Transverse colon (tissue), 4 donors: Measurements from ENCODE around the gene RGS7. TPM values are rescaled to one million over a fixed set of nuclear protein-coding genes. Genes with fewer than 3 reads are reported as not detected.
"Not testable (repeated sequence)": the region's sequence is repeated elsewhere in the genome, so short reads cannot be mapped to it uniquely, and the experiment has no call there.

Source experiments
- DNase-seq: peaks from one replicate; pipeline ENCODE4 v3.0.0-alpha.2; 2019
- H3K27ac ChIP-seq, 4 donors: fragments of 200-600 bp; sonication (generic); 2 replicates each; pipeline ENCODE4 v1.5.1; 2016 to 2018; ENCODE audit warnings: inconsistent platforms in 4 of 4
- H3K27me3 ChIP-seq: fragments of 200-600 bp; sonication (generic); 2 replicates; pipeline ENCODE4 v1.5.1; 2017; ENCODE audit warnings: inconsistent platforms
- H3K36me3 ChIP-seq, 4 donors: fragments of 200-600 bp; sonication (generic); 2 replicates each; pipeline ENCODE4 v1.5.1; 2017 to 2019; ENCODE audit warnings: inconsistent platforms in 4 of 4
- H3K4me1 ChIP-seq, 4 donors: fragments of 200-600 bp; sonication (generic); 2 replicates each; pipeline ENCODE4 v1.5.1; 2017 to 2020; ENCODE audit warnings: inconsistent platforms in 4 of 4
- H3K4me3 ChIP-seq, 4 donors: fragments of 200-600 bp; sonication (generic); 1 replicate in 1 of 4; 2 replicates in 3 of 4; pipeline versions ENCODE4 v1.5.1 to v1.6.1; 2017 to 2019; ENCODE audit warnings: inconsistent platforms in 4 of 4
- H3K9me3 ChIP-seq, 2 donors: fragments of 200-600 bp; sonication (generic); 2 replicates each; pipeline ENCODE4 v1.5.1; 2017 to 2019; ENCODE audit warnings: inconsistent platforms in 2 of 2
- EP300 ChIP-seq: sonication (generic); formaldehyde crosslinking; IDR thresholded peaks from one replicate; pipeline ENCODE4 v1.6.1; 2017; ENCODE audit warnings: antibody characterized with exemption, low read depth
- POLR2A ChIP-seq: fragments of 450-650 bp; IDR thresholded peaks from one replicate; pipeline ENCODE4 v1.6.1; 2016; ENCODE audit warnings: antibody characterized with exemption, mild to moderate bottlenecking, moderate library complexity
- POLR2AphosphoS5 ChIP-seq, 3 donors: sonication (generic); formaldehyde crosslinking; IDR thresholded peaks; one replicate each; pipeline ENCODE4 v1.6.1; 2016; ENCODE audit warnings: antibody characterized with exemption in 3 of 3
- WGBS, 2 donors: methylation state at CpG; one replicate each; pipeline ENCODE4 v1.1.5; 2018; ENCODE audit warnings: low coverage in 1 of 2; 5-methylcytosine and 5-hydroxymethylcytosine counted together
- in situ Hi-C, 4 donors: fragments of 200-750 bp; cut with MboI; loops; one replicate each; pipeline versions ENCODE4 v1.15.0 to v1.15.1; 2017; ENCODE audit warnings: low sequenced_read_pairs in 3 of 4, low pct_ligation_motif_present in 1 of 4, low pct_unique_long_range_greater_than_20kb in 1 of 4
- intact Hi-C: fragments of 100-400 bp; cut with DNase I; formaldehyde crosslinking; loops from one replicate; pipeline ENCODE4 v1.15.1; 2023; ENCODE audit warnings: low total_unique reads
- total RNA-seq, 4 donors: library from RNA; depleted of rRNA; stranded (reverse); fragments of >200 nt; gene quantifications; one replicate each; pipeline ENCODE4 v1.1.0, GENCODE V29; 2016
- TF ChIP-seq, protein P1 (sequence below), 5 experiments: fragments of 200-600 bp in 3 of 5; fragments of 450-650 bp in 2 of 5; sonication (generic) in 3 of 5; IDR thresholded peaks; 1 replicate in 2 of 5; 2 replicates in 3 of 5; pipeline ENCODE4 v1.5.1; 2016 to 2017; ENCODE audit warnings: antibody characterized with exemption in 5 of 5, inconsistent platforms in 3 of 5, mild to moderate bottlenecking in 2 of 5, moderate library complexity in 1 of 5

The RGS7 gene
- total RNA-seq, 4 donors from 2014 or later = 1.5 to 2.0 TPM; not detected in 2

GRCh38 chr1:241145881-241146280, 211.1 kb downstream of the RGS7 start:
- intact Hi-C loops (no loop called here), in situ Hi-C loops (no loop called here)
- DNase-seq = no peak
- TF ChIP-seq EP300 (no peak), POLR2AphosphoS5 (IDR thresholded peaks at IDR 0.05) (no peak), POLR2A (no peak)
- TF ChIP-seq, protein P1, sequence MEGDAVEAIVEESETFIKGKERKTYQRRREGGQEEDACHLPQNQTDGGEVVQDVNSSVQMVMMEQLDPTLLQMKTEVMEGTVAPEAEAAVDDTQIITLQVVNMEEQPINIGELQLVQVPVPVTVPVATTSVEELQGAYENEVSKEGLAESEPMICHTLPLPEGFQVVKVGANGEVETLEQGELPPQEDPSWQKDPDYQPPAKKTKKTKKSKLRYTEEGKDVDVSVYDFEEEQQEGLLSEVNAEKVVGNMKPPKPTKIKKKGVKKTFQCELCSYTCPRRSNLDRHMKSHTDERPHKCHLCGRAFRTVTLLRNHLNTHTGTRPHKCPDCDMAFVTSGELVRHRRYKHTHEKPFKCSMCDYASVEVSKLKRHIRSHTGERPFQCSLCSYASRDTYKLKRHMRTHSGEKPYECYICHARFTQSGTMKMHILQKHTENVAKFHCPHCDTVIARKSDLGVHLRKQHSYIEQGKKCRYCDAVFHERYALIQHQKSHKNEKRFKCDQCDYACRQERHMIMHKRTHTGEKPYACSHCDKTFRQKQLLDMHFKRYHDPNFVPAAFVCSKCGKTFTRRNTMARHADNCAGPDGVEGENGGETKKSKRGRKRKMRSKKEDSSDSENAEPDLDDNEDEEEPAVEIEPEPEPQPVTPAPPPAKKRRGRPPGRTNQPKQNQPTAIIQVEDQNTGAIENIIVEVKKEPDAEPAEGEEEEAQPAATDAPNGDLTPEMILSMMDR (IDR thresholded peaks at IDR 0.05) = no peak
- Histone ChIP-seq H3K4me1 (no peaks in the 10 kb centered on the region), H3K4me3 (no peak overlapping the region), H3K36me3 (no peaks in the 10 kb centered on the region), H3K9me3 (no peaks in the 10 kb centered on the region), H3K27ac (no peak overlapping the region), H3K27me3 (no peaks in the 10 kb centered on the region)
- 63 to 67% methylated on average over 1 to 2 of the region's 2 CpGs for WGBS, 2 donors

DNA sequence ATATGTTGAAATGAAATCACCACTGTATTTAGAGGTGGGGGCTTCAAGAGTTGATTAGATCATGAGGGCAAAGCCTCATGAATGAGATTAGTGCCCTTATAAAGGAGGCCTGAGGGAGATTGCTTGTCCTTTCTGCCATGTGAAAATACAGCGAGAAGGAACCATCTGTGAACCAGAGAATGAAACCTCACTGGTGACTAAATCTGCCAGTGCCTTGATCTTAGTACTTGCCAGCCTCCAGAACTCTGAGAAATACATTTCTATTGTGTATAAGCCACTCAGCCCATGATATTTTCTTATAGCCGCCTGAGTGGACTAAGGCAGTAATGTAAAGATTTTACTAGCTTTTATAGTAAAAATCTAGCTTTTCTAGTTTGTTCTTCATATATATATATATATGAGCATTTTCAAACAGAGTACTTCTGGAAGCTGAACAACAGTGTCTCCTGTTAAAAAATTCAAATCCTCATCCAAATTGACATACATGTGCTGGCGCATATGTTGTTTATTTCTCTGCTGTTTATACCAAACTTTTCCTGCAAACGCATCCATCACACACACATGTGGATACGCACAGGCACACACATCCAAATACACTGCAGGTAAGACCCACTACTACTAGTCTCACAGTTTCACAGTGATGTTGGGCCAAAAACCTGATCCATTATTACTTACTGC, 213.1 kb downstream of the RGS7 start:
- TF ChIP-seq POLR2A (no peak), EP300 (no peak), POLR2AphosphoS5 (IDR thresholded peaks at IDR 0.05) (no peak)
- TF ChIP-seq, protein P1 (IDR thresholded peaks at IDR 0.05) = no peak
- H3K9me3 ChIP-seq = no peaks in the 10 kb centered on the region
- no peak overlapping the region for H3K27ac ChIP-seq
- 85 to 89% methylated on average over 4 to 5 of the region's 5 CpGs for WGBS, 2 donors
- H3K27me3 ChIP-seq = no peaks in the 10 kb centered on the region
- intact Hi-C loops = no loop called here
- no peak overlapping the region for H3K4me3 ChIP-seq
- no peaks in the 10 kb centered on the region for H3K4me1 ChIP-seq
- in situ Hi-C loops = no loop called here
- no peaks in the 10 kb centered on the region for H3K36me3 ChIP-seq
- DNase-seq = no peak

DNA sequence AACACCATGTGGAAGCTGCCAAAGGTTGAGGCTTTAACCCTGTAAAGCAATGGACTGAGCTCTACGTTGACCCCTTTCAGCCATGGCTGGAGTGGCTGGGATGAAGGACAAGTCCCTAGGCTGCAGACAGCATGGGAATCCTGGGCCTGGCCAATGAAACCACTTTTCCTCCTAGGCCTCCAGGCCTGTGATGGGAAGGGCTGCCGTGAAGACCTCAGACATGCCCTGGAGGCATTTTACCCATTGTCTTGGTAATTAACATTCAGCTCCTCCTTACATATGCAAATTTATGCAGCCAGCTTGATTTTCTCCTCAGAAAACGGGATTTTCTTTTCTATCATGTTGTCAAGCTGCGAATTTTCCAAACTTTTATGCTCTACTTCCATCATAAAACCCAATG, 214.5 kb downstream of the RGS7 start:
- H3K4me1 ChIP-seq = no peaks in the 10 kb centered on the region
- in situ Hi-C loops = no loop called here
- intact Hi-C loops = no loop called here
- H3K36me3 ChIP-seq = no peaks in the 10 kb centered on the region
- DNase-seq = no peak
- no peak overlapping the region for H3K4me3 ChIP-seq
- H3K9me3 ChIP-seq = no peaks in the 10 kb centered on the region
- H3K27me3 ChIP-seq = no peaks in the 10 kb centered on the region
- 74 to 78% methylated on average over 2 to 4 of the region's 4 CpGs for WGBS, 2 donors
- H3K27ac ChIP-seq = no peak overlapping the region
- no peak for TF ChIP-seq POLR2AphosphoS5 (IDR thresholded peaks at IDR 0.05)
- TF ChIP-seq, protein P1 (IDR thresholded peaks at IDR 0.05) = no peak

GRCh38 chr1:241141646-241142045, 215.4 kb downstream of the RGS7 start:
- not testable (repeated sequence) for DNase-seq, H3K27ac ChIP-seq

DNA sequence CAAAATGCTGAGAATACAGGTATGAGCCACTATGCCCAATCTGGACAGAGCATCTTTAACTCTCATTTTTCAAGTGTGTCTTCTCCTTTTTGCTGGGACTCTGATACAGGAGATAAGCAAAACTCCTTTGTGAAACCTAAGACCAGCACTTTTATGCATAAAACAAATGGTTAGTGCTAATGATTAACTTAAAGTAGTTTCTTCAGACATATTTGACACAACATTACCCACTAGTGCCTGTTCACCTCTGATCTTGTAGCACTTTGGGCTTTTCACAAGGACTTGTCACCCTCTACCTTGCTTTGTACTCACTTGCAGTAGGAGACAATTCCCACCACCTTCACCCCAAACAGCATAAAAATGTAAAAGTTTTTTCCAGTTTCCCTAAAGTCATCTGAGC, 216.3 kb downstream of the RGS7 start:
- Histone ChIP-seq H3K27ac (no peak overlapping the region), H3K9me3 (no peaks in the 10 kb centered on the region), H3K4me3 (no peak overlapping the region), H3K4me1 (no peaks in the 10 kb centered on the region), H3K27me3 (no peaks in the 10 kb centered on the region), H3K36me3 (no peaks in the 10 kb centered on the region)
- intact Hi-C loops (no loop called here), in situ Hi-C loops (no loop called here)
- TF ChIP-seq, protein P1 (IDR thresholded peaks at IDR 0.05) = no peak
- TF ChIP-seq EP300 (no peak), POLR2A (no peak), POLR2AphosphoS5 (IDR thresholded peaks at IDR 0.05) (no peak)
- no peak for DNase-seq

More at GRCh38 chr1:241141646-241142045, 215.4 kb downstream of the RGS7 start:
- intact Hi-C loops, H3K4me3 ChIP-seq, H3K36me3 ChIP-seq, H3K9me3 ChIP-seq, H3K4me1 ChIP-seq, H3K27me3 ChIP-seq, in situ Hi-C loops: not testable (repeated sequence)
- WGBS, 2 donors = 49% methylated on average over 3 of the region's 3 CpGs; no CpG with 5 or more reads in 1 of the 2 donors
